Stimulated activated CD8-positive, alpha-beta memory T cell treated with anti-CD3 and anti-CD28 coated beads, Interleukin-7, amount 100 ng/mL, for 1 hour (primary cell): Measurements from ENCODE around the gene DLK1.

Source experiments
- DNase-seq, 2 donors: peaks; one replicate each; pipeline ENCODE4 v3.0.0-alpha.2; 2020; ENCODE audit warnings: low read depth in 2 of 2

DLK1 gene

GRCh38 chr14:100733152-100733850 is 6.6 kb downstream of the DLK1 start:
- DNase-seq = no peak

GRCh38 chr14:100734031-100734990 is 7.6 kb downstream of the DLK1 start:
- no peak for DNase-seq

- no peak for DNase-seq
Observed at GRCh38 chr14:100735271-100735670, 8.6 kb downstream of the DLK1 start.

- DNase-seq = no peak
Observed at GRCh38 chr14:100736269-100737180, 9.8 kb downstream of the DLK1 start.

- DNase-seq = no peak
Observed at GRCh38 chr14:100737526-100737925, 10.8 kb downstream of the DLK1 start.

GRCh38 chr14:100738269-100738691 is 11.6 kb downstream of the DLK1 start:
- DNase-seq = no peak

- no peak for DNase-seq
Observed at GRCh38 chr14:100738704-100739131, 12.0 kb downstream of the DLK1 start.

GRCh38 chr14:100739306-100739705 is 12.6 kb downstream of the DLK1 start:
- DNase-seq = no peak

- DNase-seq = no peak
Observed at GRCh38 chr14:100740196-100740825, 13.6 kb downstream of the DLK1 start.

- no peak for DNase-seq
Observed at GRCh38 chr14:100740929-100741328, 14.2 kb downstream of the DLK1 start.

- no peak for DNase-seq
Observed at GRCh38 chr14:100741966-100742365, 15.3 kb downstream of the DLK1 start.

- no peak for DNase-seq
Observed at GRCh38 chr14:100746326-100746725, 19.6 kb downstream of the DLK1 start.

- DNase-seq = no peak
Observed at GRCh38 chr14:100747021-100747586, 20.4 kb downstream of the DLK1 start.

GRCh38 chr14:100747736-100748135 is 21.0 kb downstream of the DLK1 start:
- no peak for DNase-seq

- DNase-seq = no peak
Observed at GRCh38 chr14:100748403-100748802, 21.7 kb downstream of the DLK1 start.

- no peak for DNase-seq
Observed at GRCh38 chr14:100748944-100749343, 22.3 kb downstream of the DLK1 start.

GRCh38 chr14:100749967-100750597 is 23.4 kb downstream of the DLK1 start:
- DNase-seq = no peak

GRCh38 chr14:100750762-100751699 is 24.3 kb downstream of the DLK1 start:
- no peak for DNase-seq

- no peak for DNase-seq
Observed at GRCh38 chr14:100754020-100754419, 27.3 kb downstream of the DLK1 start.
